Fibroblast of skin of left biceps (primary cell): ENCODE measurements around the gene SEPTIN12.

ENCODE experiments used
- DNase-seq, 2 experiments: peaks; one replicate each; pipeline ENCODE4 v3.0.0-alpha.2; 2013; ENCODE audit warnings: low read depth in 2 of 2

The SEPTIN12 gene

DNA sequence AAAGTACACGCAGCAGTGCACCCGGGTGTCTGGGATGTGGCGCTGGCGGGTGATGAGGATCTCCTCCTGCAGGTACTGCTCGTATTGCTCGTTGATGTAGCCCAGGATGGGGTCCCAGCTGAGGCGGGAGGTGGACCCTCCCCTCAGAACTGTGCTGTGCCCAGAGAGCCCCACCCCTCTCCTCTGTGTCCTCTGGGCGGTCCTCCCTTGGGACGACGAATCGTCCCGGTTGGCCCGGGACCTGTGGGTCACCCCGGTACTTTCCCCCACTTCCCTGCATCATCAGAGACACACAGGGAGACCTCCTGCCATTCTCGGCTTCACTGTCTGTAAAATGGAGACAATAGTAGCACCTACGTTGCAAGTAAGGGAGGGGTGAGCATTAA lies 4.2 kb downstream of the SEPTIN12 start:
- no peak for DNase-seq

DNA sequence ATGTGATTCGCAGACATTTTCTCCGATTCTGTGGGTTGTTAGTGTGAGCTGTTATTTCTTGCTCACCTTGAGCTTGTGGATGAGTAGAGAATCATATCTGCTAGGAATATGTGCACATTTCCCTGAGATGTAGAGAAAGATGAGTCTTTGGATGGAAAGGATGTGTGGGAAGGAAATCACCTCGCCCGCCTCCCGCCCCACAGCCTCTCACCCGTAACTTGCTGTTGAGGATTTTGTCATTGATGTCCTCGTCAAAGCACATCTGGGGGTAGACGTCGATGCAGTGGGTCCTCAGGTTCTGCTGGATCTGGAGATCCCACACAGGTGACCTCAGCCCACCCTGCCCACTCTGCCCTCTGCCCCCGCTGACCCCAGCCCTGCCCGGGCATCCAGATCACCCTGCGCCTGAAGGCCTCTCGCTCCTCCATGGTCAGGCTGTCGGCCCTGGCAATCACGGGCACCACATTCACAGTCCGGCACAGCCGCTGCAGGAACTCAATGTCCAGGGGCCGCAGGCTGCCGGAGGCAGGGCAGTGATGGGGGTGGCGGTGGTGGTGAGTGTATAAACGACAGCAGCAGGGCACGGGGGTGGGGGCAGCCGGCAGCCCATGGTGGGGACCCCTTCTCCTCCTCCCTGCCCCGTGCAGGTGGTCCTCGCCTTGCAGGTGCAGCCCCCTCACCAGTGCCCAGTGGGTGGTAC lies 4.7 kb downstream of the SEPTIN12 start:
- DNase-seq: no peak

DNA sequence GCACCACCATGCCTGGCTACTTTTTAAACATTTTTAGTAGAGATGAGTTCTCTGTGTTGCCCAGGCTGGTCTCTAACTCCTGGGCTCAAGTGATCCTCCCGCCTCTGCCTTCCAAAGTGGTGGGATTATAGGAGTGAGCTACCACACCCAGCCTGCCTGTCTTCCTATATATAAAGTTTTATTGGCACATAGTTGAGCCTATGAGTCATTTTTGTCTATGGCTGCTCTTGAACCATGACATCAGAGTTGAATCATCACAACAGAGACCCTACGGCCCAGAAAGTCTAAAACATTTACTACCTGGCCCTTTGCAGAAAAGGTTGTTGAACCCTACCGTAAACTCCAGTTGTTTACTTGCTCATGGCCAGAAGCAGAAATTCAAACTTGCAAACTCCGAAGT lies 7.9 kb downstream of the SEPTIN12 start:
- no peak for DNase-seq

DNA sequence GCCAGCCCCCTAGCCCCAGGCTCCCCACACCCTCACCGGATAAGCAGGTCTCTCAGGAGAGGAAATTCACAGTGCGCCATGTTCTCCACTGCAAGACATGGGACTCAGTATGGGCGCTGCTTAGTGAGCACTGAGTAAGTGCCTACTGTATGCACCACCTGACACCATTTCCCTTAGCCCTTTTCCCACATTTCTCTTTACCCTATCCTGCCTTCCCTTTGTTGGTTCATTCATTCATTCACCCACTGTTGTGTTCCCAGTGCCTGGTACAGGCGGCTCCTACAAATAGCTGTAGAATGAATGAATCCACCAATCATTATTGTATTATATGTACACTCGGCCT lies 10.1 kb downstream of the SEPTIN12 start:
- no peak for DNase-seq

DNA sequence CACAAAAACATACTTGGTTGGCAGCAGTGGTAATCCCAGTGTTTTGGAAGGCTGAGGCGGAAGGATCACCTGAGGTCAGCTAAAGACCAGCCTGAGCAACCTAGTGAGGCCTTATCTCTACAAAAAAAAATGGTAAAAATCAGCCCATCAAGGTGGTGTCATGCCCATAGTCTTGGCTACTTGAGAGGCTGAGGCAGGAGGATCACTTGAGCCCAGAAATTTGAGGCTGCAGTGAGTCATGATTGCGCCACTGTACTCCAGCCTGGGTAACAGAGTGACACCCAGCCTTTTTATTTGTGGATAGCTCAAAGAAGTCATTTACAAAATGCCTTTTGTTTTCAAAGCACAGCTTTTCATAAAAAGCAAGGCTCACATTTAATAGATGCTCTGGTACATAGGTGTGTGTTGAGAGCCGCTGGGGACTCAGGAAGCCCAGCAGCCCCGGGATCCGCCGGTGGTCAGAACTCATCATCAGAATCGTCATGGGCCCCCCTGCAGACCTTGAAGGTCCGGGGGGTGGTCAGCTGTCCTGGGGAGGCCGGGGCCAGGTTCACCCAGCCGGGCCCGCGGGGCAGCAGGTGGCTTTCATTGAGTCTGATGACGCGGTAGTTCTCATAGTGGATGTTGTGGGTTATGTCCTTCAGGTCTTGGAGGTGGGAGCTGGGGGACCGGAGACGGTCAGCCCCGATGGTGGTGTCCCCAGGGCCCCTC lies 10.7 kb downstream of the SEPTIN12 start:
- DNase-seq: no peak

DNA sequence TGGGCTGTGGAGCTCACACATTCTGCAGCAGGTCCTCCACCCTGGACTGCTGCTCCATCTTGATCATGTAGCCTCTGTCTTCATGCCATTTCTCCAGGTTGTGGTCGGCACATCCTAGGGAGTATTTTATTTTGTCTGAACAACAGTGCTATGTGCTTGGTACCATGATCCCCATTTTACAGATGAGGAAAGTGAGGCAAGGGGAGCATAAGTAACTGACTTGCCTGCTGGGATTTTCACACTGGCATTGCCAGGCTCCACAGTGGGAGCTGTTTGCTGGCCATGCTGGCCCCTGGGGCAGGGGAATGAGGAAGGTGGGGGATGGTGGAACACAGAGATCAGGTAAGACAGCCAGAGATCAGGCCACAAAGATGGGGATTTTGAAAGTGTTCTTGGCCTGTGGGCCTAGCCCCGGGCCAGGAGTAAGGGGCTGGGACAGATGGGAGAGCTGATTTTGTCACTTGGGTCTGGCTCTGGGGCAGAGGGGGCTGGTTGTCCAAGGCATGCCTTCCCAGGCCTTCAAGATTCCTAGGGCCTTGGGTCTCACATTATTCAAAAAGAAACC lies 11.9 kb downstream of the SEPTIN12 start:
- DNase-seq: no peak

DNA sequence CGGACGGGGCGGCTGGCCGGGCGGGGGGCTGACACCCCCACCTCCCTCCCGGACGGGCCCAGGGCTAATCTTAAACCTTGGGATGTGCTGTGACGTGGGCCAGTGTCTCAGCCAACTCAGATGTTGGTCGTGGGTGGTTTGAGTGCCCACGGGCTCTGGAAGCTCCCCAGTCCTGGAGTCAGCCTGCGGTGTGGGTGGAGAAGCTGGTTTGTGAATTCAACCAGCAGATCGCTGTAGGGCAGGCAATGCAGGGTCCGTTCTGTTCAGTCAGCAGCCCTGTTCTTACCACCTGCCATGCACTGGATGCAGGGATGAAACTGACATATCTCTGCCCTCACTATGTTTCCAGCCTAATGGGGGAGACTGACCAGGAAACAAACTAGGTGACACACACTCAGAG lies 13.1 kb downstream of the SEPTIN12 start:
- no peak for DNase-seq

DNA sequence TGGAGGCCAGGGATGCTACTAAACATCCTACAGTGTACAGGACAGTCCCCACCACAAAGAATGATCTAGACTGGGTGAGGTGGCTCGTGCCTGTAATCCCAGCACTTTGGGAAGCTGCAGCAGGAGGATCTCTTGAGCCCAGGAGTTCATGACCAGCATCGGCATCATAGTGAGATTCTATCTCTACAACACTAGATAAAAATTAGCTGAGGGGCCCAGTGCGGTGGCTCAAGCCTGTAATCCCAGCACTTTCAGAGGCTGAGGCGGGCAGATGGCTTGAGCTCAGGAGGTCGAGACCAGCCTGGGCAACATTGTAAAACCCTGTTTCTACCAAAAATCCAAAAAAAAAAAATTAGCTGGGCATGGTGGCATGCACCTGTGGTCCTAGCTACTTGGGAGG lies 15.8 kb downstream of the SEPTIN12 start:
- DNase-seq: no peak

DNA sequence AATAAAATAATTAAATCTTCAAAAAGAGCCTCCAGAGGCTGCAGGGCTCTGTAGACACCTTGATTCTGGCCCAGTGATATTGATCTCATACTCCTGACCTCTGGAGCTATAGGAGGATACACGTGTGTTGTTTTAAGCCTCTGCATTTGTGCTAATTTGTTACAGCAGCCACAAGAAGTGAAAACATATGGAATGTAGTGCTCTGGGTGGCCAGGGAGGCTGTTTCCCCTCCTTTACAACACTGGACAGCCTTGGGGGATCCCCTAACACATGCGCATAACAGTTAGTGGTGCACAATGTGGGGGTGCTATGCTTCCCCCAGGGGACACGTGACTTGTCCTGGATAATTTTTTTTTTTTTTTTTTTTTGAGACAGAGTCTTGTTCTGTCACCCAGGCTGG lies 16.5 kb downstream of the SEPTIN12 start:
- DNase-seq: no peak

DNA sequence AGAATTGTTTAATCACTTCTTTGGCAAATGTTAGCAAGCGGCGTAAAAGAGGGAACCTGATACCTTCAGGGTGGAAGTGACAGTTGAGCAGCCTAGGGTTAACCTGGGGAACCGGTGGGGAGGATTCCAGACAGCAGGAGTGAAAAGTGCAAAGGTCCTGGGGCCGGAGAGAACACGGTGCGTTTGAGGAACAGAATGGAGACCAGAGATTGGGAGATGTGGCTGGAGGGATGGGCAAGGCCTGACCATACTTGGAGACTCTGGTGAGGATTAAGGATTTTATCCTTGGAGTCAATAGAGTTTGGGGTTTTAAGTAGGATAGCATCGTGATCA lies 18.9 kb downstream of the SEPTIN12 start:
- DNase-seq: no peak

DNA sequence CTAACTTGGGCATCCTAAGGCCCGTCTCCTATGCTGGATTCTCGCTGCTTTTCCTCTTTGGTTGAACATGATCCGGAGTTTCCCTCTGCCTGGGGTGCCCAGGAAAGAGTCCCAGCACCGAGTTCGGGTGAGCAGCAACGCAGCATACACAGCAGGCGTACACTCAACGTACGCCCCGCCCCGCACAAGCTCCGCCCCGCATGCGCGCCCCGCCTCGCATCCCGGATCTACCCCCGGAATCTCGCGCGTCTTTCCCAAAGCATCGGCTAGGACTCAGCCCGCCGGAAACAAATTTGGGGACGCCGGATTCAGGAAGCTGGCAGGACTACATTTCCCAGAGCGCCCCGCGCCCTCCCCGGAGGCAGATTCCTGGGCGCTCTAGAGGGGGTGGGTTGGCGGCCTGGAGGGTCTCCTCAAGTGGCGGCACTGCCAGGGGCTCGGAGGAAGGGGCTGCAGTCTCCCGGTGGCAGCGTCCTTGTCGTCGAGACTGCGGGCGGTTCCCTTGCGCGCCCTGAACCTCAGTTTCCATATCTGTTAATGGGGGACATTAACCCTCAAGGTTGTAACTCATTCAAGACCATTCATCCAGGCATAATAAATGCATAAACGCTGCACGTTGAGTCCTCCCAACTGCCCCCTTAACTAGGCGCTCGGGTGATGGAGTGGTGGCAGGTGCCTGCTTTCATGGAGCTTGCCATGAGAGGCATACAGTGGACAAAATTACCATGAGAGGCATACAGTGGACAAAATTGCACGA lies 19.4 kb downstream of the SEPTIN12 start:
- DNase-seq: peak; percentile 85 to 88

DNA sequence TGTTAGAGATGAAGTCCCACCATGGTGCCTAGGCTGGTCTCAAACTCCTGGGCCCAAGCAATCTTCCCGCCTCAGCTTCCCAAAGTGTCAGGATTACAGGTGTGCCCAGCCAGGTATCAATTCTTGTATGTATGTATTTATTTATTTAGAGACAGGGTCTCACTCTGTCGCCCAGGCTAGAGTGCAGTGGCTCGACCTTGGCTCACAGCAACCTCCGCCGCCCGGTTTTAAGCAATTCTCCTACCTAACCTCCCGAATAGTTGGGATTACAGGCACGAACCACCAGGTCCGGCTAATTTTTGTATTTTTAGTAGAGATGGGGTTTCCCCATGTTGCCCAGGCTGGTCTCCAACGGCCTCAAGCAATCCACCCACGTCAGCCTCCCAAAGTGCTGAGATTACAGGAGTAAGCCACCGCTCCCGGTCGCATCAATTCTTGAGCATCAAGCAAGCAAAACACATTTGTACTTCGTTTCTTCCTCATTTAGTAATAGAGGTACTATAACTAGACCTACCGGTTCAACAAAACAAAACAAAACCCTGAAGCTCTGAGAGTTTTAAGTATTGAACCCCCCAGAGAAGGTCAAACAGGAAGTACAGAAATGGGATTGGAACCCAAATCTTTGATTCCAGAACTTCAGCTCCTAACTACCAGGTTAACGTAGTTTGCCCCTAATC lies 20.1 kb downstream of the SEPTIN12 start:
- no peak for DNase-seq

DNA sequence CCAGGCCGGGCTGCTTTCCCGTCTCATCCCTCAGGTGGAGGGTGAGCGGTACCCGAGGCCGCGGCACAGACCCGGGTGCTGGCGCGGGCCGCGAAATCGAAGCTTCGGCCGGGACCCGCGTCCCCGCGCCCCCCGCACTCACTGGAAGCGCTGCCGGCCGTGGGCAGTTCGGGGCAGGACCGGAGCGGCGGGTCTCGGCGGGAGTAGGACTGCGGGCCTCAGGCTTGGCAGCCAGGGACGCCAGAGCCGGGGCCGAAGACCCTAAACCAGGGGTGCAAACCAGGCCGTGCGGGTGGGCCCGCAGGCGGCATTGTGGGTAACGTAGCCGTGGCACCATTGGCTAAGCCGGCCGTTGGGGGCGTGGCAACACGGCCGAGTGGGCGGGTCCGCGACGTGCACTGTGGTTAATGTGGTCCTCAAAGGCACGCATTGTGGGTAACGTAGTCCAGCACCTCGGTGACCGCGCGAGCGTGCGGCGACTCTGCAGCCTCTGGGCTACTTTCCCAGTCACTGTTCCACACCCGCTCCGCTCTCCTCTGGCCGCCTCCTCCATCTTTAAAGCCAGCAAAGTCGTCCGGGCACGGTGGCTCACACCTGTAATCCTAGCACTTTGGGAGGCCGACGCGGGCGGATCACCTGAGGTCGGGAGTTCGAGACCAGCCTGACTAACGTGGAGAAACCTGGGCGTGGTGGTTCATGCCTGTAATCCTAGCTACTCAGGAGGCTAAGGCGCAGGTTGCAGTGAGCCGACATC lies 21.1 kb downstream of the SEPTIN12 start, which contains the start of gene ZNF500:
TSS of gene ZNF500 (minus strand) at position 288 of the 754 bp plus-strand sequence. CDS start 1,184 bp downstream, outside the sequence.
- DNase-seq: peak; percentile 82 to 83

DNA sequence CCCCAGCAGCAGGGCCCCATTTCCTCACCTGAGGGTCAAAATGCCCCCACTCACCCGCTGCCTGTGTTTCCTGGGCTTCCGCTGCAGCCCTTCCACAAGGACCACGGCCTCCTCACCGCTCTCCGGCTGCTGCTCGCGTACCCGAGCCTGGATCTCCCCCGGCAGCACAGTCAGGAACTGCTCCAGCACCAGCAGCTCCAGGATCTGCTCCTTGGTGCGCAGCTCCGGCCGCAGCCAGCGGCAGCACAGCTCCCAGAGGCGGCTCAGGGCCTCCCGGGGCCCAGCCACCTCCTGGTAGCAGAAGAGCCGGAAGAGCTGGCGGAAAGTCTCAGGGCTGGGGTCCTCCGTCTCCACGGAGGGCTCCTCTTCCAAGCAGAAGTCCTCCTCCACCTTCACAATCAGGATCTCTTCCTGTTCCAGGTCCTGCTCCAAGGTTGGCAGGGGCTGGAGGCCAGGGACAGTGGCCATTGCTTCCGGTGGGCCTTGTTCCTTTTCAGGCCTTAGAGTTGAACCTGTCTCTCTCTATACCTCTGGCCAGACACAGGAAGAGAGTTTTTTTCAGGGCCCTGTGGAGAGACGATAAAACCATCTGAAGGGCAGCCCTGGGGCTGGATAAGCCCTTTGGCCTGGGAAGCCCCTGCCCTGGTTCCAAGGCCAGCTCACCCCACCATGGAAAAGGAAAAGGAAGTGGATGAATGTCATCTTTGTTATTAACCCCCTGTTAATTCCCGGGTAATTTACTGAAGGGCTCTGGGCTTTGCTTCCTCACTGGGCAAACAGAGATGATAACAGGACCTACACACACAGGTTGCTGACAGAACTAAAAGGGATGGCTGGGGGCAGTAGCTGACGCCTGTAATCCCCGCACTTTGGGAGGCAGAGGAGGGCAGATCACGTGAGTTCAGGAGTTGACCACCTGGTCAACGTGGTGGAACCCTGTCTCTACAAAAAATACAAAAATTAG lies 22.4 kb downstream of the SEPTIN12 start:
- no peak for DNase-seq

DNA sequence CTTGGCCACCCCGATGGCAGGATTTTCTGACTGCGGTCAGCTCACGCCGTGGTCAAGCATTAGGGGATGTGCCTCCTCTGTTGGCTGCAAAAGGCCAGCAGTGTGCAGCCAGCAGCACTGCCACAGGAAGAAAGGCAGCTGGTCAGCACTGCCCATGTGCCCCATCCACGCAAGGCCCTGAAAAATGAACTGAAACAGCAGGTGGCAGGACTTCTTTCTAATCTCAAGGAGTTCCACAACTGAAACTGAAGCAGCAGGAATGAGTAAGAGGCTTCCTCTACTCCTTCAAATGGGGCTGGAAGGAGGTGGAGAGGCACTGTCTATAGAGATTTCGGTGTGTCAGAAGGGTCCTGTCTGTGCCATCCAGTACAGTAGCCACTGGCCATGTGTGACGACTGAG lies 24.4 kb downstream of the SEPTIN12 start:
- no peak for DNase-seq

DNA sequence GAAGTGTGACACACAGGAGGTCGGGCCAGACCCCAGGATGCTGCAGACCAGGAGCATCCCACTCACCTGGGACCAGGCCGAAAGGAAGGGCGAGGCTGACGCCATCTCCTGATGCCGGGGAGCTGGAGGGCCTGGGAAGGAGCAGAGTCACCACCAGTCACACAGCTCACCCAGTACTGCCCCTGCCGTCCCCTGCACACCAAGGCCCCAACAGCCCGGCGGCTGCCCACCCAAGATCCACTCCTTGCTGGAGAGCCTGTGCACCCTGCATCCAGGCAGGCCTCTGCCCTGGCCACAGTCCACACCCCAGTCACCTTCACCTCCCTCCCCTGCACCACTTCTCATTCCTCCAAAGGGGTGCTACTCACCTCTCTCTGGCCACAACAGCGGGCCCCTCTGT lies 25.9 kb downstream of the SEPTIN12 start:
- DNase-seq: no peak

DNA sequence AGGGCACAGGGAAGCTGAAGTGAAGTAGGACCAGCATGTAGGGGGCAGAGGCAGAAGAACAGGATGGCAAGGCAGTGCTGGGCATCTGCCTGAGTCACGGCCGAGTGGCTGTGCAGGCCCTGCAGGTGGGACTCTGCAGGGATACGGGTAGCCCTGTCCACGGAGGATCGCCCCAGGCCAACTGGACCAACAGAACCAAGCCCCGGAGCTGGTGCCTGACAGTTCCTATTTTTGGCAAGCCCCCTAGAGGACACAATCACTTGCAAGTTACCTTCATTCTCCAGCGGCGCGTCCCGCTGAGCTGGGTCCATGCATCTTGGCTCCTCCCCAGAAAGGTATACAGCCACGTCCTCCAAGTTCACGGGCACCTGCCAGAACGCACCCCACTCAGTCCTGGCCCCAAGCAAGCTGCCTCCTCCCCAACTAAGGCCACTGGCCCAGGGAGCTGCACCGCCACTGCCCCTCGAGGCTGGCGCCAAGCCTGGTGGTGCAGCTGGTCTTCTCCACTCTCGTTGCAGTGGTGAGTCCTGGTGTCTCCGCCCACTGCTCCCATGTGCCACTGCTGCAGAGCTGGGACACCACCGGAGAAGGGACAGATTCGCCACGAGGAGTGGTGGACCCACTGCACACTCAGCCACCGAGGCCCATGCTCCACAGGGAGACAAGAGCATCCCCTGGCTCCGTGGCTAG lies 27.8 kb downstream of the SEPTIN12 start:
- DNase-seq: no peak

DNA sequence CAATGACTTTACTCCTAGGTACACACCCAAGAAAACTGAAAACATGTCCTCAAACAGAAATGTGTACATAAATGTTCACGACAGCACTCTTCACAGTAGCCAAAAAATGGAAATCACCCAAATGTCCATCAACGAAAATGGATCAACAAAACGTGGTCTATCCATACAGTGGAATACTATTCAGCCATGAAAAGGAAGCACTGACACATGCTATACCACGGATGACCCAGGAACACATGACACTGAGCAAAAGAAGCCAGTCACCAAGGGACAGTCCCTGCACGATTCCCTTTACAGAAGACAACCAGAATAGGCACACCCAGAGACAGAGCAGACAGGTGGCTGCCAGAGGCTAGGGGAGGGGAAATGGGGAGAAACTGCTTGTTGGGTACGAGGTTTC lies 32.5 kb downstream of the SEPTIN12 start:
- no peak for DNase-seq

DNA sequence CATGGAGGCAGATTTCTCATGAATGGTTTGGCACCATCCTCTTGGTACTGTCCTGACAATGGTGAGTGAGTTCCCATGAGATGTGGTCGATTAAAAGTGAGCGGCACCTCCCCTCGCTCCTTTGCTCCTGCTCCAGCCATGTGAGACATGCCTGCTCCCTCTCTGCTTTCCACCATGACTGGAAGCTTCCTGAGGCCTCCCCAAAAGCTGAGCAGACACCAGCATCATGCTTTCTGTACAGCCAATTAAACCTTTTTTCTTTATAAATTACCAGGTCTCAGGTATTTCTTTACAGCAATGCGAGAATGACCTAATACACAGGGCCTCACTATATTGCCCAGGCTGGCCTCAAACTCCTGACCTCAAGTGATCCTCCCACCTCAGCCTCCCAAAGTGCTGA lies 33.3 kb downstream of the SEPTIN12 start:
- DNase-seq: no peak

DNA sequence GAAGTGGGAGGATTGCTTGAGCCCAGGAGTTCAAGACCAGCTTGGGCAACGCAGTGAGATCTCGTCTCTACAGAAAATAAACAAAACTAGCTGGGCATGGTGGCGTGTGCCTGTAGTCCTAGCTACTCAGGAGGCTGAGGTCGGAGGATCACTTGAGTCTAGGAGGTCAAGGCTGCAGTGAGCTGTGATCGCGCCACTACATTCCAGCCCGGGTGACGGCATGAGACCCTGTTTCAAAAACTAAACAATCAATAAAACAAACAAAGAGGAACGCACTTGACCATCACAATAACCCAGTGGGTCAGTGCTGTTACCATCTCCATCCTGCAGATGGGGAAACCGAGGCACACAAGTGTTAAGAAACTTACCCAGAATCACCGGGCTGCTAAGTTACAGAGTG lies 34.9 kb downstream of the SEPTIN12 start:
- DNase-seq: no peak
